HCT116 (cell line): Measurements from ENCODE around the gene ZNF584.

Source experiments
- ATF3 ChIP-seq: IDR thresholded peaks from 2 replicates; pipeline ENCODE4 v1.6.1; 2012
- CTCF ChIP-seq, 3 experiments: fragments of 200-600 bp in 1 of 3; sonication (generic) in 1 of 3; IDR thresholded peaks in 2 of 3; conservative IDR thresholded peaks in 1 of 3; 2 replicates each; pipeline ENCODE4 v1.5.1; 2012 to 2017; ENCODE audit warnings: low read depth in 2 of 3, low read length in 2 of 3, antibody characterized with exemption in 1 of 3, borderline replicate concordance in 1 of 3, control low read depth in 1 of 3, mild to moderate bottlenecking in 1 of 3, mixed read lengths in 1 of 3, mixed run types in 1 of 3, moderate library complexity in 1 of 3; ENCODE audit not compliant: insufficient read depth in 1 of 3
- POLR2A ChIP-seq: IDR thresholded peaks from 2 replicates; pipeline ENCODE4 v1.7.0; 2011; ENCODE audit warnings: borderline replicate concordance; ENCODE audit not compliant: insufficient read depth, insufficient read length; ENCODE audit errors: extremely low read depth

- TF ChIP-seq CTCF (IDR thresholded peaks at IDR 0.05 in 2 of 3, conservative IDR thresholded peaks at IDR 0.05 in 1 of 3; ENCODE audit: borderline replicate concordance in 1 of 3, insufficient read depth in 1 of 3, low read depth in 2 of 3, low read length in 2 of 3) (no peak), POLR2A (no peak), ATF3 (no peak)
Observed at GRCh38 chr19:58400316-58400915, 8.0 kb upstream of the ZNF584 start.
